Gastrocnemius medialis (tissue), 4 donors: Measurements from ENCODE around the gene PLXND1.

Source experiments
- POLR2A ChIP-seq, 2 donors: fragments of 450-650 bp; IDR thresholded peaks; one replicate each; pipeline ENCODE4 v1.6.1; 2017; ENCODE audit warnings: antibody characterized with exemption in 2 of 2, mild to moderate bottlenecking in 2 of 2, moderate library complexity in 2 of 2
- TF ChIP-seq, protein P1 (sequence below), 5 experiments: fragments of 450-650 bp in 3 of 5; fragments of 200-600 bp in 2 of 5; sonication (generic) in 2 of 5; IDR thresholded peaks in 4 of 5; conservative IDR thresholded peaks in 1 of 5; 1 replicate in 4 of 5; 2 replicates in 1 of 5; pipeline ENCODE4 v1.5.1; 2016 to 2019; ENCODE audit warnings: antibody characterized with exemption in 5 of 5, mild to moderate bottlenecking in 3 of 5, moderate library complexity in 3 of 5

DNA sequence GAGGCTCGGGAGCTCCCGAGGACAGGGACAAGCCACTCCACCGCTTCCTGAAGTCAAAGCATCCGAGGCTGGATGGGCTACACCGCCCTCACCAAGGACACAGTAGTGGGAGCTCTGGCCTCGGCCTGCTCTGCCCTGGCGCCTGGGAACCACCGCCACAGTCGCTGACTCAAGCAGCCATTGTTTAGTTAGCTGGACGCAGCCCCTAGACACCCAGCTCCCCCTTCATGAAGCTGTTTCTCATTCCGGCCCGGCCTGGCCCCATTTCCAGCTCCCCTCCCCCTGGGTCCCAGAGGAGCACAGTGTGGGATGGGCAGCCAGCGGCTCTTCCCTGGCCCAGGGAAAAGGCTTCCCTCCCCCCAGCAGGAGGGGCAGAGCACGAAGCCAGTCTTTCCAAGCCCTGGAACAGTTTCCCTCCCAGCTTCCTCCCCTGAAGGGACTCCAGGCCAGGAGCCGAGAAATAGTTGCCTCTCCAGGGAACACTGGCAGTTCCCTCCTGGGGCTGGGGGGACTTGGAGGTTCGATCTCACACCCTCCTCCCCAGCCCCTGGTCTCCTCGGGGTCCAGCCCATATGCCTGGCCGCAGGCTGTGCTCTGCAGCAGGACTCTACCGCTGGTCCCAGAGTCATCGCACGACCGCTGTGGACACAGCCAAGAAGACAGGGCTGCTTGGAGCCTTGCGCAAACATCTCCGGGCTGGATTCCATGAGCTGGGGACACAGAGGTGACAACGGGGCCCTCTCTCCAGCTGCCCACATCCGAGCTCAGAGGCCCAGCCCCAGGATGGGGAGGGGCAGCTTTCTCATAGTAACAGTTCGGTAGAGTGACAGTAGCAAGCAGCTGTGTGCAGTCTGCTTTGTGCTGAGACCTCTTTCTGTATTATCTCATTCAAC is 10.0 kb downstream of the PLXND1 start:
- TF ChIP-seq, protein P1, sequence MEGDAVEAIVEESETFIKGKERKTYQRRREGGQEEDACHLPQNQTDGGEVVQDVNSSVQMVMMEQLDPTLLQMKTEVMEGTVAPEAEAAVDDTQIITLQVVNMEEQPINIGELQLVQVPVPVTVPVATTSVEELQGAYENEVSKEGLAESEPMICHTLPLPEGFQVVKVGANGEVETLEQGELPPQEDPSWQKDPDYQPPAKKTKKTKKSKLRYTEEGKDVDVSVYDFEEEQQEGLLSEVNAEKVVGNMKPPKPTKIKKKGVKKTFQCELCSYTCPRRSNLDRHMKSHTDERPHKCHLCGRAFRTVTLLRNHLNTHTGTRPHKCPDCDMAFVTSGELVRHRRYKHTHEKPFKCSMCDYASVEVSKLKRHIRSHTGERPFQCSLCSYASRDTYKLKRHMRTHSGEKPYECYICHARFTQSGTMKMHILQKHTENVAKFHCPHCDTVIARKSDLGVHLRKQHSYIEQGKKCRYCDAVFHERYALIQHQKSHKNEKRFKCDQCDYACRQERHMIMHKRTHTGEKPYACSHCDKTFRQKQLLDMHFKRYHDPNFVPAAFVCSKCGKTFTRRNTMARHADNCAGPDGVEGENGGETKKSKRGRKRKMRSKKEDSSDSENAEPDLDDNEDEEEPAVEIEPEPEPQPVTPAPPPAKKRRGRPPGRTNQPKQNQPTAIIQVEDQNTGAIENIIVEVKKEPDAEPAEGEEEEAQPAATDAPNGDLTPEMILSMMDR (IDR thresholded peaks at IDR 0.05 in 4 of 5, conservative IDR thresholded peaks at IDR 0.05 in 1 of 5), result no peak
- peak in 1 of 2 donors; percentile 29 for TF ChIP-seq POLR2A (IDR thresholded peaks at IDR 0.05)
